A549 (cell line): Measurements from ENCODE around the gene BBX. TPM values are rescaled to one million over a fixed set of nuclear protein-coding genes. Genes with fewer than 3 reads are reported as not detected.

Experiments used
- ATAC-seq, 2 experiments: fragments of 200-7000 bp in 1 of 2; fragments of >200 bp in 1 of 2; cut with Nextera tagmentation in 1 of 2; cut with Tn5 transposase in 1 of 2; 3 replicates each; pipeline versions ENCODE4 v1.8.0 to v1.9.1; 2018 to 2020; ENCODE audit warnings: mild to moderate bottlenecking in 1 of 2, moderate library complexity in 1 of 2
- CTCF ChIA-PET: fragments of 300-600 bp; sonication (Branson Sonifier 250); formaldehyde crosslinking; extraction: SDS; loops from one replicate; lab custom pipeline; 2021; ENCODE audit warnings: antibody characterized with exemption, inconsistent platforms; lab: Yijun Ruan, JAX
- POLR2A ChIA-PET: fragments of 350-600 bp; formaldehyde crosslinking; extraction: SDS; loops from one replicate; lab custom pipeline; 2021; ENCODE audit warnings: antibody characterized with exemption, inconsistent platforms; lab: Yijun Ruan, JAX
- DNase-seq, 2 experiments: peaks; one replicate each; pipeline versions ENCODE4 v3.0.0 to v3.0.0-alpha.2; 2011 to 2016; ENCODE audit warnings: low read depth in 1 of 2, low spot score in 1 of 2
- FAIRE-seq: peaks from 2 replicates; lab custom pipeline; 2011; peaks lifted over from hg19 to GRCh38; lab: Jason Lieb, UNC
- H3K27ac ChIP-seq, 2 experiments: fragments of >200 bp; sonication (Bioruptor Twin); formaldehyde crosslinking; 3 replicates each; pipeline ENCODE4 v1.5.1; 2016 to 2017
- H3K4me1 ChIP-seq: fragments of >200 bp; sonication (Bioruptor Twin); formaldehyde crosslinking; 3 replicates; pipeline ENCODE4 v1.6.1; 2016
- H3K4me2 ChIP-seq: fragments of >200 bp; sonication (Bioruptor Twin); formaldehyde crosslinking; 3 replicates; pipeline ENCODE4 v1.6.1; 2016
- H3K4me3 ChIP-seq: fragments of >200 bp; sonication (Bioruptor Twin); formaldehyde crosslinking; 3 replicates; pipeline ENCODE4 v1.5.1; 2016
- H3K9me3 ChIP-seq: fragments of >200 bp; sonication (Bioruptor Twin); formaldehyde crosslinking; 3 replicates; pipeline ENCODE4 v1.6.1; 2016
- CBX2 ChIP-seq: fragments of 200-600 bp; sonication (generic); IDR thresholded peaks from 2 replicates; pipeline ENCODE4 v1.6.1; 2016; ENCODE audit warnings: low read depth, mild to moderate bottlenecking, borderline replicate concordance
- CBX8 ChIP-seq: fragments of 200-600 bp; sonication (generic); IDR thresholded peaks from 2 replicates; pipeline ENCODE4 v1.6.1; 2016
- CEBPB ChIP-seq, 2 experiments: fragments of >200 bp in 1 of 2; sonication (Bioruptor Twin) in 1 of 2; formaldehyde crosslinking in 1 of 2; IDR thresholded peaks; 2 replicates each; pipeline ENCODE4 v1.6.1; 2012 to 2016
- EHMT2 ChIP-seq: fragments of 200-600 bp; sonication (generic); IDR thresholded peaks from 2 replicates; pipeline ENCODE4 v1.6.1; 2016; ENCODE audit warnings: antibody characterized with exemption, low read depth, mild to moderate bottlenecking, moderate library complexity
- ESRRA ChIP-seq: fragments of 150-350 bp; IDR thresholded peaks from 2 replicates; pipeline ENCODE4 v1.6.1; 2014; ENCODE audit warnings: mild to moderate bottlenecking, low read length, borderline replicate concordance
- FOSB ChIP-seq: fragments of 250-450 bp; sonication (Bioruptor Pico); IDR thresholded peaks from 2 replicates; pipeline ENCODE4 v1.5.0; 2020; ENCODE audit warnings: mild to moderate bottlenecking, moderate library complexity
- FOXS1 ChIP-seq: fragments of 250-450 bp; sonication (Bioruptor Pico); IDR thresholded peaks from 2 replicates; pipeline ENCODE4 v1.5.0; 2020; ENCODE audit warnings: mild to moderate bottlenecking, moderate library complexity
- HOXB5 ChIP-seq: fragments of 250-450 bp; sonication (Bioruptor Pico); IDR thresholded peaks from 2 replicates; pipeline ENCODE4 v1.5.0; 2020; ENCODE audit warnings: mild to moderate bottlenecking, moderate library complexity
- JUN ChIP-seq, 2 experiments: fragments of >200 bp; sonication (Bioruptor Twin); formaldehyde crosslinking; IDR thresholded peaks; 2 replicates in 1 of 2; 3 replicates in 1 of 2; pipeline ENCODE4 v1.6.1; 2016 to 2017
- KDM1A ChIP-seq: fragments of 200-600 bp; sonication (generic); IDR thresholded peaks from 2 replicates; pipeline ENCODE4 v1.6.1; 2016; ENCODE audit warnings: low read depth, mild to moderate bottlenecking
- MAX ChIP-seq: IDR thresholded peaks from 2 replicates; pipeline ENCODE4 v1.6.1; 2012
- NR3C1 ChIP-seq: fragments of >200 bp; sonication (Bioruptor Twin); formaldehyde crosslinking; IDR thresholded peaks from 3 replicates; pipeline ENCODE4 v1.6.1; 2017
- POLR2A ChIP-seq: IDR thresholded peaks from 2 replicates; pipeline ENCODE4 v1.6.1; 2012; ENCODE audit warnings: mild to moderate bottlenecking, low read length
- POLR2AphosphoS2 ChIP-seq: conservative IDR thresholded peaks from 2 replicates; pipeline ENCODE4 v1.6.1; 2012; ENCODE audit warnings: low read length, improper control_type of control experiment, inconsistent platforms
- RAD21 ChIP-seq, 2 experiments: fragments of >200 bp in 1 of 2; sonication (Bioruptor Twin) in 1 of 2; formaldehyde crosslinking in 1 of 2; IDR thresholded peaks in 1 of 2; conservative IDR thresholded peaks in 1 of 2; 2 replicates in 1 of 2; 3 replicates in 1 of 2; pipeline ENCODE4 v1.6.1; 2012 to 2018; ENCODE audit warnings: inconsistent platforms in 1 of 2
- SMC3 ChIP-seq: fragments of >200 bp; sonication (Bioruptor Twin); formaldehyde crosslinking; IDR thresholded peaks from 3 replicates; pipeline ENCODE4 v1.6.1; 2018; ENCODE audit warnings: inconsistent platforms
- ZFP36 ChIP-seq: fragments of 450-650 bp; IDR thresholded peaks from 2 replicates; pipeline ENCODE4 v1.6.1; 2014; ENCODE audit warnings: borderline replicate concordance; ENCODE audit not compliant: partially characterized antibody
- WGBS: methylation state at CpG from one replicate; pipeline ENCODE4 v1.1.6; 2017; ENCODE audit errors: missing lambda C conversion rate; 5-methylcytosine and 5-hydroxymethylcytosine counted together
- polyA plus RNA-seq, 4 experiments: library from polyadenylated mRNA; depleted of rRNA in 3 of 4; stranded (reverse); fragments of >200 nt; fragmentation: RNase III in 1 of 4; extraction: RNeasy Plus Mini Kit Qiagen cat#74134 plus additional on column Dnase treatment in 1 of 4; gene quantifications; 2 replicates in 3 of 4; 3 replicates in 1 of 4; pipeline ENCODE4 v1.2.3, GENCODE V29; 2011 to 2017
- TF ChIP-seq, protein P1 (sequence below): fragments of >200 bp; sonication (Bioruptor Twin); formaldehyde crosslinking; IDR thresholded peaks from 3 replicates; pipeline ENCODE4 v1.5.1; 2016
- TF ChIP-seq, protein P2 (sequence below): fragments of 200-600 bp; sonication (generic); IDR thresholded peaks from 2 replicates; pipeline ENCODE4 v1.6.1; 2016; ENCODE audit warnings: antibody characterized with exemption, mild to moderate bottlenecking, moderate library complexity
- TF ChIP-seq, protein P3 (sequence below): fragments of 250-450 bp; sonication (Bioruptor Pico); IDR thresholded peaks from 2 replicates; pipeline ENCODE4 v1.5.0; 2020; ENCODE audit warnings: low read depth, mild to moderate bottlenecking, moderate library complexity
- TF ChIP-seq, protein P4 (sequence below): fragments of 450-650 bp; IDR thresholded peaks from 2 replicates; pipeline ENCODE4 v1.6.1; 2014; ENCODE audit warnings: antibody characterized with exemption

The BBX gene
- polyA plus RNA-seq, 2 of the 4 experiments (the other 2 are of a cell fraction) = 16.7 to 62.8 TPM

DNA sequence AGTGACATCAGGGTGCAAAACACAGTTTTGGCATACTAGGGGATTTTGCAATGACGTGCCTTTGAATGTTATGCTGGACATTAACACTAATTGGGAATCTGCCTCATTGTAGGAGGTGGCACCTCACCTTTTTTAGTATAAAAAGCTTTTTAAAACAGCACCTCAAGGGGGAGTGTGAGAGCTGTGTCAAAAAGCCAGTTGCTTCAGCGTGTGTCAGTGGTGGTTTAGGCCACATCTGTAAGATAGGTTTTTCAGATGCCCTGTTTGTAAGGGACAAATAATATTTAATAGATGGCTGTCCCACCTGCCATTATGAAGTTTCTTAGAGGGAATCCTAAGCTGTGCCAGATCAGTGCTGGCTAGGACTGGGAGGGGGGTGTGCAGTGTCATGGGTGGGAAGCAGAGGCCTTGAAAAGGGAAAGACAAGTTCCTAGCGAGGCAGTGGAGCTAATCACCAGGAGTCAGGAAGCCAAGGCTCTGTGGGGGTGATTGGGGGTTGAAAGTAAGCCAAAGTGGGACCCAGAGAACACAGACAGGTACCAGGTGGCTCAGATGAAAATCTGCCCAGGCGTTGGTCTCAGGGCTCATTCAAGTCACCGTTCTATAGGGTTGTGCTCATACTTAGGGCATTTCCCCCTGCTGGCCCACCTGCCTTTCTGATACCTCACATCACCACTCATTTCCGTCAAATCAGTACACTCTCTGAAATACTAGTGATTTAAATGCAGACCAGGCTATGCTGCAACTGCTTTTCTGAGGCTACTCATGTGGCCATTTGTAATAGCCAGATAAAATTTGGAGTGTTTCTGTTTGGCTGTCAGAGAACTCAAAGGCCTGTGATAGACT is 120.5 kb downstream of the BBX start:
- H3K9me3 ChIP-seq = no peaks in the 10 kb centered on the region
- FAIRE-seq (no peak), DNase-seq (peak in 1 of 2 experiments; percentile 16), ATAC-seq (peak; percentile 75 to 82)
- 80% methylated on average over 6 of the region's 6 CpGs for WGBS
- peaks cover 5% of the 10 kb centered on the region; the same call in 1 of the 3 replicates for H3K4me1 ChIP-seq
- H3K27ac ChIP-seq = no peak overlapping the region
- no peak overlapping the region for H3K4me2 ChIP-seq
- POLR2A ChIA-PET = no interaction called here
- H3K4me3 ChIP-seq = no peak overlapping the region
- TF ChIP-seq RAD21 (conservative IDR thresholded peaks at IDR 0.05 in 1 of 2, IDR thresholded peaks at IDR 0.05 in 1 of 2) = 0 out of 5 replicates have a peak, but pooled peaks of 1 of the 2 experiments have one; percentile 8
- TF ChIP-seq CEBPB (IDR thresholded peaks at IDR 0.05) = no peak
- TF ChIP-seq, protein P1, sequence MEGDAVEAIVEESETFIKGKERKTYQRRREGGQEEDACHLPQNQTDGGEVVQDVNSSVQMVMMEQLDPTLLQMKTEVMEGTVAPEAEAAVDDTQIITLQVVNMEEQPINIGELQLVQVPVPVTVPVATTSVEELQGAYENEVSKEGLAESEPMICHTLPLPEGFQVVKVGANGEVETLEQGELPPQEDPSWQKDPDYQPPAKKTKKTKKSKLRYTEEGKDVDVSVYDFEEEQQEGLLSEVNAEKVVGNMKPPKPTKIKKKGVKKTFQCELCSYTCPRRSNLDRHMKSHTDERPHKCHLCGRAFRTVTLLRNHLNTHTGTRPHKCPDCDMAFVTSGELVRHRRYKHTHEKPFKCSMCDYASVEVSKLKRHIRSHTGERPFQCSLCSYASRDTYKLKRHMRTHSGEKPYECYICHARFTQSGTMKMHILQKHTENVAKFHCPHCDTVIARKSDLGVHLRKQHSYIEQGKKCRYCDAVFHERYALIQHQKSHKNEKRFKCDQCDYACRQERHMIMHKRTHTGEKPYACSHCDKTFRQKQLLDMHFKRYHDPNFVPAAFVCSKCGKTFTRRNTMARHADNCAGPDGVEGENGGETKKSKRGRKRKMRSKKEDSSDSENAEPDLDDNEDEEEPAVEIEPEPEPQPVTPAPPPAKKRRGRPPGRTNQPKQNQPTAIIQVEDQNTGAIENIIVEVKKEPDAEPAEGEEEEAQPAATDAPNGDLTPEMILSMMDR = peak; percentile 20; the same call in 2 of the 3 replicates
- no peak for TF ChIP-seq CBX8
- TF ChIP-seq SMC3 = 0 out of 3 replicates have a peak, but pooled peaks have one; percentile 6
- CTCF ChIA-PET = interaction anchor here (0.6 to 1.3 kb wide), 9 partner anchors 10 to 99 kb away, joined by 3 to 8 read pairs (median 4); no protein-coding TSS in a partner anchor

GRCh38 chr3:107644631-107645030 is 121.9 kb downstream of the BBX start:
- no peaks in the 10 kb centered on the region for H3K9me3 ChIP-seq
- H3K27ac ChIP-seq = no peak overlapping the region
- ATAC-seq (no peak), FAIRE-seq (no peak), DNase-seq (no peak)
- H3K4me3 ChIP-seq = no peak overlapping the region
- 71% methylated on average over 3 of the region's 3 CpGs for WGBS
- no peak for TF ChIP-seq KDM1A
- TF ChIP-seq ZFP36 = no peak
- TF ChIP-seq CBX2 = no peak
- TF ChIP-seq NR3C1 = no peak
- no peak for TF ChIP-seq POLR2A
- TF ChIP-seq, protein P1 = no peak
- TF ChIP-seq EHMT2 = no peak
- no peak for TF ChIP-seq FOXS1 (CRISPR knock-in tag)
- TF ChIP-seq FOSB (CRISPR knock-in tag) = no peak
- TF ChIP-seq MAX = no peak
- no peak for TF ChIP-seq HOXB5
- ChIA-PET POLR2A (no interaction called here), CTCF (no interaction called here)
- peaks cover 5% of the 10 kb centered on the region; the same call in 1 of the 3 replicates for H3K4me1 ChIP-seq
- H3K4me2 ChIP-seq = no peak overlapping the region

DNA sequence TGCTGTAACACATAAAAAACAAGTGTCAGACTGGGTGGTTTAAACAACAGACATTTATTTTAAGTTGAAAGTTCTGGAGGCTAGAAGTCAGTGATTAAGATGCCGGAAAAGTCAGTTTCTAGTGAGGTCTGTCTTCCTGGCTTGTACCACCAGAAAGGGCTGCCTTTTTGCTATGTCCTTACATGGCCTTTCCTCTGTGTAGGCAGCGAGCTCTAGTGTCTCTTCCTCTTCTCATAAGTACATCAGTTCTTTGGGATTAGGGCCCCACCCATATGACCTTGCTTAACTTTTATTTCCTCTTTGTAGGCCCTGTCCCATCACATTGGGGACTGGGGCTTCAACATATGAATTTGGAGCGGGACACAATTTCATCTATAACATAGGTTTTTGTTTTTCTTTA is 128.0 kb downstream of the BBX start:
- CTCF ChIA-PET = no interaction called here
- no peak overlapping the region for H3K4me3 ChIP-seq
- H3K4me1 ChIP-seq = peaks cover 8% of the 10 kb centered on the region; the same call in 2 of the 3 replicates
- no peak for DNase-seq
- H3K27ac ChIP-seq = no peak overlapping the region
- H3K4me2 ChIP-seq = no peak overlapping the region
- no peak for FAIRE-seq
- no peak for ATAC-seq
- H3K9me3 ChIP-seq = no peaks in the 10 kb centered on the region
- POLR2A ChIA-PET = no interaction called here
- 94% methylated on average over 3 of the region's 3 CpGs for WGBS
- TF ChIP-seq, protein P2, sequence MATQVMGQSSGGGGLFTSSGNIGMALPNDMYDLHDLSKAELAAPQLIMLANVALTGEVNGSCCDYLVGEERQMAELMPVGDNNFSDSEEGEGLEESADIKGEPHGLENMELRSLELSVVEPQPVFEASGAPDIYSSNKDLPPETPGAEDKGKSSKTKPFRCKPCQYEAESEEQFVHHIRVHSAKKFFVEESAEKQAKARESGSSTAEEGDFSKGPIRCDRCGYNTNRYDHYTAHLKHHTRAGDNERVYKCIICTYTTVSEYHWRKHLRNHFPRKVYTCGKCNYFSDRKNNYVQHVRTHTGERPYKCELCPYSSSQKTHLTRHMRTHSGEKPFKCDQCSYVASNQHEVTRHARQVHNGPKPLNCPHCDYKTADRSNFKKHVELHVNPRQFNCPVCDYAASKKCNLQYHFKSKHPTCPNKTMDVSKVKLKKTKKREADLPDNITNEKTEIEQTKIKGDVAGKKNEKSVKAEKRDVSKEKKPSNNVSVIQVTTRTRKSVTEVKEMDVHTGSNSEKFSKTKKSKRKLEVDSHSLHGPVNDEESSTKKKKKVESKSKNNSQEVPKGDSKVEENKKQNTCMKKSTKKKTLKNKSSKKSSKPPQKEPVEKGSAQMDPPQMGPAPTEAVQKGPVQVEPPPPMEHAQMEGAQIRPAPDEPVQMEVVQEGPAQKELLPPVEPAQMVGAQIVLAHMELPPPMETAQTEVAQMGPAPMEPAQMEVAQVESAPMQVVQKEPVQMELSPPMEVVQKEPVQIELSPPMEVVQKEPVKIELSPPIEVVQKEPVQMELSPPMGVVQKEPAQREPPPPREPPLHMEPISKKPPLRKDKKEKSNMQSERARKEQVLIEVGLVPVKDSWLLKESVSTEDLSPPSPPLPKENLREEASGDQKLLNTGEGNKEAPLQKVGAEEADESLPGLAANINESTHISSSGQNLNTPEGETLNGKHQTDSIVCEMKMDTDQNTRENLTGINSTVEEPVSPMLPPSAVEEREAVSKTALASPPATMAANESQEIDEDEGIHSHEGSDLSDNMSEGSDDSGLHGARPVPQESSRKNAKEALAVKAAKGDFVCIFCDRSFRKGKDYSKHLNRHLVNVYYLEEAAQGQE = no peak
- TF ChIP-seq, protein P3, sequence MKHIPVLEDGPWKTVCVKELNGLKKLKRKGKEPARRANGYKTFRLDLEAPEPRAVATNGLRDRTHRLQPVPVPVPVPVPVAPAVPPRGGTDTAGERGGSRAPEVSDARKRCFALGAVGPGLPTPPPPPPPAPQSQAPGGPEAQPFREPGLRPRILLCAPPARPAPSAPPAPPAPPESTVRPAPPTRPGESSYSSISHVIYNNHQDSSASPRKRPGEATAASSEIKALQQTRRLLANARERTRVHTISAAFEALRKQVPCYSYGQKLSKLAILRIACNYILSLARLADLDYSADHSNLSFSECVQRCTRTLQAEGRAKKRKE (CRISPR knock-in tag) = no peak
- no peak for TF ChIP-seq JUN (IDR thresholded peaks at IDR 0.05)
- TF ChIP-seq POLR2AphosphoS2 = no peak
- TF ChIP-seq MAX = no peak
- TF ChIP-seq, protein P4, sequence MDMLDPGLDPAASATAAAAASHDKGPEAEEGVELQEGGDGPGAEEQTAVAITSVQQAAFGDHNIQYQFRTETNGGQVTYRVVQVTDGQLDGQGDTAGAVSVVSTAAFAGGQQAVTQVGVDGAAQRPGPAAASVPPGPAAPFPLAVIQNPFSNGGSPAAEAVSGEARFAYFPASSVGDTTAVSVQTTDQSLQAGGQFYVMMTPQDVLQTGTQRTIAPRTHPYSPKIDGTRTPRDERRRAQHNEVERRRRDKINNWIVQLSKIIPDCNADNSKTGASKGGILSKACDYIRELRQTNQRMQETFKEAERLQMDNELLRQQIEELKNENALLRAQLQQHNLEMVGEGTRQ = no peak
- TF ChIP-seq NR3C1 = no peak
- TF ChIP-seq ESRRA = no peak
